GM18858 (cell line): ENCODE results near the gene ST8SIA6.

ENCODE experiments used
- ATAC-seq: cut with Tn5 transposase; IDR thresholded peaks from one replicate; pipeline ENCODE4 v1.9.1; 2021; ENCODE audit not compliant: unreplicated experiment

Gene ST8SIA6

GRCh38 chr10:17387861-17388503 lies 66.4 kb downstream of the ST8SIA6 start:
- ATAC-seq = no peak

GRCh38 chr10:17386616-17387075 lies 67.7 kb downstream of the ST8SIA6 start:
- no peak for ATAC-seq

DNA sequence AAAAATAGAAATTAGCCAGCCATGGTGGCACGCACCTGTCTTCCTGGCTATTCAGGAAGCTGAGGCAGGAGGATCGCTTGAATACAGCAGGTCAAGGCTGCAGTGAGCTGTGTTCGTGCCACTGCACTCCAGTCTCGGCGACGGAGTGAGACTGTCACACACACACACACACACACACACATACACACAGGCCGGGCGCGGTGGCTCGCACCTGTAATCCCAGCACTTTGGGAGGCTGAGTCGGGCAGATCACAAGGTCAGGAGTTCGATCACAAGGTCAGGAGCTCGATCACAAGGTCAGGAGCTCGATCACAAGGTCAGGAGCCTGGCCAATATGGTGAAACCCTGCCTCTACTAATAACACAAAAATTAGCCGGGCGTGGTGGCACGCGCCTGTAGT lies 68.4 kb downstream of the ST8SIA6 start:
- ATAC-seq = no peak

GRCh38 chr10:17385066-17385465 lies 69.3 kb downstream of the ST8SIA6 start:
- no peak for ATAC-seq

GRCh38 chr10:17383801-17384555 lies 70.4 kb downstream of the ST8SIA6 start:
- ATAC-seq = no peak

- no peak for ATAC-seq
Observed at GRCh38 chr10:17381502-17382142, 72.8 kb downstream of the ST8SIA6 start.

- no peak for ATAC-seq
Observed at GRCh38 chr10:17380888-17381287, 73.5 kb downstream of the ST8SIA6 start.

DNA sequence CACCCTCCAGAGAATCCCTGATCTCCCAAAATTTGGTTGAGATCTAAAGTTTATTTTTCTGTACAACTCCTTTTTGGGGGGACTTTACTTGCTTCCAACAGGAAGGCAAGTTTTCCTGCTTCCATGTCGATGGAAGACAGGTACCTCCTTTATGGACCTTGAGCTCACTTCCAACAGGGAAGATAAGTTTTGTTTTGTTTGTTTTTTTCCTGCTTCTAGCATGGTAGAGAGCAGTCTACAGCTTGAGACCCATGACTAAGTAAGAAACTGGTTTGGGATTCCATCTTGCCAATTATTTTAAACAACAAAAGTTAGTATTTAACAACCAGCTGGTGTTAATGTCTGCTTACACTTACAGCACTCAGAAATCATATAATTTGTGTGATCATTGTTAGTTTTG lies 74.4 kb downstream of the ST8SIA6 start:
- ATAC-seq = no peak

DNA sequence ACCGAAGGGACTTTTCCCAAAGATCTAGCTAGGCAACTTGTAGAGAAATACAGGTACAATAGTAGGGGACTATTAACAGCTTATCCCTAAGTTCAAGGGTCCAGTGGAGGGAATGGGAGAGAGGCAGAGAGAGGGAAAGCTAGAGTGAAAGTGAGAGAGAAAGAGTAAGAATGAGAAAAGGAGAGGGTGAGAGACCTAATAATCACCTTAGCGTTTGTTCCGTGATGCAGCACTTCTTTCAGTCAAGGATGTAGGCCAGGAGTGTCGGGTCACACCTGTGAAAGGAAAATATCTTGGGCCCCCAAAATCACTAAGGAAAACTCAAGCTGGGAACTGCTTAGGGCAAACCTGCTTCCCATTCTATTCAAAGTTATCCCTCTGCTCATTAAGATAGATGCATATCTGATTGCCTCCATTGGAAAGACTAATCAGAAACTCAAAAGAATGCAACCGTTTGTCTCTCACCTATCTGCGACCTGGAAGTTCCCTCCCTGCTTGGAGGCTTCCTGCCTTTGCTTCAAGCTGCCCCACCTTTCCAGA lies 75.2 kb downstream of the ST8SIA6 start:
- ATAC-seq = no peak

GRCh38 chr10:17375936-17376584 lies 78.3 kb downstream of the ST8SIA6 start:
- ATAC-seq = no peak

DNA sequence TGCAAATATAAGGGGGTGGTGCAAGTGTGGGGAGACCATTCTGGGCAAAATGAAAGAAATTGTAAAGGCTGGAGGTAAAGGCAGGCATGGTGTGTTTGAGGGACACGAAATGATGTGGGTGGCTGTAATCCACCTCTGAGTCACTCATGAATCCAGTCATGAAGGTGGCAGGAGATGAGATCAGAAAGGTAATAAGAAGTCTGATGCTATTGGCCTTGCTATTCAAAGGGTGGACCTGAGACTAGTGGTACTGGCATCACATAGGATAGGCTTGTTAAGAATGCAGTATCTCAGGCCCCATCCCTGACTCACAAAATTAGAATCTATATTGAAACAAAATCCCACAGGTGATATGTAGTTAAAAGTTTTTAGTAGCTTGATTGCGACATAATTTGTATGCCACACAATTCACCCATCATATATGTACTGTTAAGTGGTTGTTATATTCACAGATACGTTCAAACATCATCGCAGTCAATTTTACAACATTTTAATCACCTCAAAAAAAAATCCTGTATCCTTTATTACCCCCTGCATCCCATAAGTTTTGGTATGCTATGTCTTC lies 85.6 kb downstream of the ST8SIA6 start:
- ATAC-seq = no peak

DNA sequence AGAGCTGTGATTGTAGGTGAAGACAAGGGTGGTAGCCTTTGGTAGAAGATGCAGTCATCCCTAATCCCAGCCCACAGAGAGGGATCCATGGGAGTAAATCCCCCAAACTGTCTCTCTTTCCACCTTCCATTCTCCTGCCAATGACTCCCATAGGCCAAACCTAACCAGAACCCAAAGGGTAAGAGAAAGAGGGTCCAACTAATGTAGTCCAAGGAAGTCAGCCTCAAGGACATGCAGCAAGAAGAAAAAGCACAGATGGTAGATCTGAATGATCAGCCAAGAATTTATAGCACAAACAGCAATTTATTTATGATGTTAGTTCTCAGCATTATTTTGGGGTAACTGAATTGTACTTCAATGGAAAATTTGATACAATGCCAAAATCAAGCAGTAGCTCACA lies 87.7 kb downstream of the ST8SIA6 start:
- no peak for ATAC-seq

DNA sequence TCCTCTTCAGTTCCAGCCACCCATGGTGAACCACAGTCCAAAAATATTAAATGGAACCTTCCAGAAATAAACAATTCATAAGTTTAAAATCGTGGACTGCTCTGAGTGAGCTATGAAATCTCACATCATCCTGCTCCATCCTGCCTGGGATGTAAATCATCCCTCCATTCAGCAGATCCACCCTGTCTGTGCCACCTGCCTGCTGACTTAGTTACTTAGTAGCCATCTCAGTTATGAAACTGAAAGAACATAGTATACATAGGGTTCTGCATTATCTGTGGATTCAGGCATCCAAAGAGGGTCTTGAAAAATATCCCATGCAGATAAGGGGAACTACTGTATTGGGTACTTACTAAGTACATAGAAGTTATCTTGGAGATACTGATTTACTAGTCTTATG lies 89.0 kb downstream of the ST8SIA6 start:
- ATAC-seq = no peak

DNA sequence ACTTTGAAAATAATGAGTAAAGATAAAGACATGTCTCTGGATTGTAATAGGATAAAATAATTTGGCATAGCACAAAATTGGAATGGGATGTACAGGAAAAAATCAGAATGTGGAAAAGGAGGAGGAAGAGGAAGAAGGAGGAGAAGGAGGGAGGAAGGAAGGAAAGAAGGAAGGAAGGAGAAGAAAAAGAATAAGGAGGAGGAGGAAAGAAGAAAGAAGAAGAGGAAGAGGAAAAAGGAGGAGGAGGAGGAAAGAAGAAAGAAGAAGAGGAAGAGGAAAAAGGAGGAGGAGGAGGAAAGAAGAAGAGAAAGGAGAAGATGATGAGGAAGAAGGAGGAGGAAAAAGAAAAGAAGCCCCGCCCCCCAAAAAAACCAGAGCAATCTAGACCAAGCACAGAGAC lies 95.9 kb downstream of the ST8SIA6 start:
- no peak for ATAC-seq

DNA sequence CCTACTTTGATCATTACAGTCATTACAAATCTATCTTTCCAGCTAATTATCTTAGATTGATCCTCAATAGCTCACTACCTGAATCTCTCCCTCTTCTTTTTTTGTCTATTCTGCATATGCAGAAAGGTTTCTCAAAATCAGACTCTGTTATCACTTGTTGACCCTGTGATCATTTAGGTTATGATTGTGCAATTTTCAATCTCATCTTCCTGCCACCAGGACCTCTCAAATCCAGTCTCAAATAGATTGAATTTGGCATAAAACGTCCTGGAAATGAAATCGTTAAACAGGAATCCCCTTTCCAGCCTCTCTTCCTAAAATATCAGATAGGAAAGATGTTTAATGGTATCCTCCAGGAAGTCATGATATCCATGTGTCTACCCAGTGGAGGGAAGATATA lies 96.6 kb downstream of the ST8SIA6 start:
- no peak for ATAC-seq

DNA sequence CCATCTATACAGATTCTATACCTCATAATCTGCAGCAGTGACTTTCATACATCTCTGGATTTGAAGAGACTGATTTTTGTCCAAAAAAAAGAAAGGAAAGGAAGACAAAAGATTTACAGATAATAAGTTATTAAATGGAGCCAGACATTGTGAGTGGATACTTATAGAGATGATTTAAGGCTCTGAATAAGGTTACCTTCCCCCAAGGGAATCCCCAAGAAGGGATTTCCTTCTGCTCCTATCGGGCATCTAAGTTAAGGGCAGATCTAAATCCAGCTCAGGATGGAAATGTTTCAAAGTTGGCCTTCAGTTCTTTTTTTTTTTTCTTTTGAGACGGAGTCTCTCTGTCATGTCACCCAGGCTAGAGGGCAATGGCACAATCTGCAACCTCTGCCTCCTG lies 97.6 kb downstream of the ST8SIA6 start:
- no peak for ATAC-seq

GRCh38 chr10:17354781-17355180 lies 99.6 kb downstream of the ST8SIA6 start:
- ATAC-seq = no peak

DNA sequence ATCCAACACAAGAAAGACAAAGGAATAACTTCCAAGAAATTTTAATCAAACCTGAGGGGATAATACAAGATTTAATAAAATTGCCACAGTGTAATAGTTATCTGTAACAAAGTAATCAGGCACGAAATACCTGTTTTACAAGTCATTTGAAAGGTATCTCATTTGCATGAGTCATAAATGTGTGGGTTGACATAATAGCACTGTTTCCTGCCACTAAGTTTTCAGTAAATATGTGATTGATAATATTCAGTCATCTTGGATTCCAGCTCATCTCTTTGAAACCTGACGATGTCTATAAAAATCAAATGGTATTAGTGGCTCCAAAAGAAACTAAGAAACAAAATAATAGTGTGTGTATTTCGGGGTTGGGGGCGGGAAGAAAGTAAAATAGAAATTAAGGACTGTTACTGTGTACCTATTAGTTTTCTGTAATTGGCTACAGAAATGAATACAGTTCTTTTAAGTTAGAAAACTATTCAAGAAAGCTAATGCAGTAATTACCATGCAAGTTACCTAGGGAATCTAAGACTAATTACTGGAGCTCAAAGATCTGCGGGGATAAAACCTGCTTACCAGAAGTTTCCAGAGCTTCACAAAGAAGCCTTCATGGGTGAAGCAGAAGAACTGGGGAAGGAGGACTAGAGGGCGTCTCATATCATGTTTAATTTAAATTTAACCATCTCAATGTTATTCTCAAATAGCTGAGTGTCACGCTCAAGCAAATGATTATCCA lies 100.7 kb downstream of the ST8SIA6 start:
- no peak for ATAC-seq

GRCh38 chr10:17352583-17352982 lies 101.8 kb downstream of the ST8SIA6 start:
- ATAC-seq = no peak

DNA sequence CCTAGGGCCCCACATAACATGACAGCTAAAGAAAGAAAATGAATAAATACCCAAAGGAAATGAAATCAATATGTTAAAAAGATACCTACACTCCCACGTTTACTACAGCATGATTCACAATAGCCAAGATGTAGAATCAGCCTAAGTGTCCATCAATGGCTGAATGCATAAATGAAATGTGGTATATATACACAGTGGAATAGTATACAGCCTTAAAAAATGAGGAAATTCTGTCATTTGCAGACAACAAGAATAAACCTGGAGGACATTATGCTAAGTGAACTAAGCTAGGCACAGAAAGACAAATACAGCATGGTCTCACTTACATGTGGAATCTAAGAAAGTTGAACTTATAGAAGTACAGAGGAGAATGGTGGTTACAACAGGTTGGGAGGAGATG lies 102.9 kb downstream of the ST8SIA6 start:
- ATAC-seq = no peak
